ENCODE results near the gene TSKU. TPM values are rescaled to one million over a fixed set of nuclear protein-coding genes. Genes with fewer than 3 reads are reported as not detected.

Gene TSKU
- total RNA-seq, 1 donor from 2014 or later = 29.9 TPM

GRCh38 chr11:76758311-76758710 lies 24.8 kb upstream of the TSKU start:
- H3K4me1 Mint-ChIP-seq (ENCODE audit: unreplicated experiment) = peaks cover 2% of the 10 kb centered on the region
- no peak overlapping the region for H3K4me3 Mint-ChIP-seq (ENCODE audit: unreplicated experiment)
- no peak for TF ChIP-seq CTCF (IDR thresholded peaks at IDR 0.05; ENCODE audit: unreplicated experiment)
- no peaks in the 10 kb centered on the region for H3K9me3 Mint-ChIP-seq (ENCODE audit: unreplicated experiment)
- no peak for DNase-seq (ENCODE audit: low spot score)
- H3K36me3 Mint-ChIP-seq (ENCODE audit: low read depth, unreplicated experiment) = no peaks in the 10 kb centered on the region
- H3K27me3 Mint-ChIP-seq (ENCODE audit: unreplicated experiment) = no peaks in the 10 kb centered on the region
- no peak overlapping the region for H3K27ac Mint-ChIP-seq (ENCODE audit: unreplicated experiment)

- H3K27me3 Mint-ChIP-seq (ENCODE audit: unreplicated experiment) = no peaks in the 10 kb centered on the region
- no peak overlapping the region for H3K4me3 Mint-ChIP-seq (ENCODE audit: unreplicated experiment)
- H3K36me3 Mint-ChIP-seq (ENCODE audit: low read depth, unreplicated experiment) = no peaks in the 10 kb centered on the region
- no peaks in the 10 kb centered on the region for H3K9me3 Mint-ChIP-seq (ENCODE audit: unreplicated experiment)
- no peak for TF ChIP-seq CTCF (IDR thresholded peaks at IDR 0.05; ENCODE audit: unreplicated experiment)
- H3K4me1 Mint-ChIP-seq (ENCODE audit: unreplicated experiment) = peaks cover 6% of the 10 kb centered on the region
- no peak for DNase-seq (ENCODE audit: low spot score)
- no peak overlapping the region for H3K27ac Mint-ChIP-seq (ENCODE audit: unreplicated experiment)
These were observed 24.1 kb upstream of the TSKU start for GRCh38 chr11:76759092-76759491.

GRCh38 chr11:76759517-76759916 lies 23.6 kb upstream of the TSKU start:
- no peak for TF ChIP-seq CTCF (IDR thresholded peaks at IDR 0.05; ENCODE audit: unreplicated experiment)
- no peaks in the 10 kb centered on the region for H3K36me3 Mint-ChIP-seq (ENCODE audit: low read depth, unreplicated experiment)
- no peak overlapping the region for H3K27ac Mint-ChIP-seq (ENCODE audit: unreplicated experiment)
- no peaks in the 10 kb centered on the region for H3K9me3 Mint-ChIP-seq (ENCODE audit: unreplicated experiment)
- H3K27me3 Mint-ChIP-seq (ENCODE audit: unreplicated experiment) = no peaks in the 10 kb centered on the region
- no peak for DNase-seq (ENCODE audit: low spot score)
- H3K4me3 Mint-ChIP-seq (ENCODE audit: unreplicated experiment) = no peak overlapping the region
- H3K4me1 Mint-ChIP-seq (ENCODE audit: unreplicated experiment) = peaks cover 10% of the 10 kb centered on the region

GRCh38 chr11:76760236-76760635 lies 22.9 kb upstream of the TSKU start:
- no peak overlapping the region for H3K4me3 Mint-ChIP-seq (ENCODE audit: unreplicated experiment)
- no peak overlapping the region for H3K27ac Mint-ChIP-seq (ENCODE audit: unreplicated experiment)
- peaks cover 11% of the 10 kb centered on the region for H3K4me1 Mint-ChIP-seq (ENCODE audit: unreplicated experiment)
- H3K9me3 Mint-ChIP-seq (ENCODE audit: unreplicated experiment) = no peaks in the 10 kb centered on the region
- DNase-seq (ENCODE audit: low spot score) = no peak
- TF ChIP-seq CTCF (IDR thresholded peaks at IDR 0.05; ENCODE audit: unreplicated experiment) = no peak
- no peaks in the 10 kb centered on the region for H3K36me3 Mint-ChIP-seq (ENCODE audit: low read depth, unreplicated experiment)
- H3K27me3 Mint-ChIP-seq (ENCODE audit: unreplicated experiment) = no peaks in the 10 kb centered on the region

- no peak for DNase-seq (ENCODE audit: low spot score)
- Mint-ChIP-seq H3K27ac (ENCODE audit: unreplicated experiment) (no peak overlapping the region), H3K4me1 (ENCODE audit: unreplicated experiment) (peaks cover 12% of the 10 kb centered on the region), H3K4me3 (ENCODE audit: unreplicated experiment) (no peak overlapping the region), H3K36me3 (ENCODE audit: low read depth, unreplicated experiment) (no peaks in the 10 kb centered on the region), H3K27me3 (ENCODE audit: unreplicated experiment) (no peaks in the 10 kb centered on the region), H3K9me3 (ENCODE audit: unreplicated experiment) (no peaks in the 10 kb centered on the region)
- no peak for TF ChIP-seq CTCF (IDR thresholded peaks at IDR 0.05; ENCODE audit: unreplicated experiment)
These were observed 21.3 kb upstream of the TSKU start for GRCh38 chr11:76761718-76762355.

Measured in endothelial cell (in vitro differentiated cells).